ENCODE measurements around the gene TXNDC16. TPM values are rescaled to one million over a fixed set of nuclear protein-coding genes. Genes with fewer than 3 reads are reported as not detected.

Gene TXNDC16
- total and polyA plus RNA-seq, 9 of the 15 experiments (the other 6 are each of a cell fraction or from before 2014, with no cell fraction given) = 1.8 to 6.2 (median 4.9) TPM

DNA sequence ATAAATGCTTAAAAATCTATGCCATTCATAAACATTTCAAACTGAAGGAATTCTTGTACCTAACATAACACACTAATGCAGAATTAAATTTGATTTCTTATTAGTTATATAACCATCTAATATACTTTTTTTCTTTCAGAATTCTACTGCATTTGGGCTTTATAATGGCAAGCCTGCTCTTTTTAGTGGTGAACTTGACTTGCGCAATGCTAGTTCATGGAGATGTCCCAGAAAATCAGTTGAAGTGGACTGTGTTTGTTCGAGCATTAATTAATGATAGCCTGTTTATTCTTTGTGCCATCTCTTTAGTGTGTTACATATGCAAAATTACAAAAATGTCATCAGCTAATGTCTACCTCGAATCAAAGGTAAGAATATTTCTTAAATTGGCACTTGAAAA, 47.7 kb upstream of the TXNDC16 start:
- no peaks in the 10 kb centered on the region for H3K79me2 ChIP-seq (ENCODE audit: control insufficient read depth, insufficient read depth, low read length)
- intact Hi-C loops (cut with micrococcal nuclease) (loop anchor here (10.0 kb wide), 2 partner anchors 225 to 365 kb away; no protein-coding TSS in a partner anchor), in situ Hi-C loops (cut with MboI) (no loop called here)
- no peaks in the 10 kb centered on the region for H3K4me1 ChIP-seq (replicated peaks in 1 of 2; ENCODE audit: control insufficient read depth in 2 of 2, insufficient read depth in 2 of 2, low read length in 2 of 2)
- H2AFZ ChIP-seq (ENCODE audit: low read depth, low read length) = no peak overlapping the region
- POLR2A ChIA-PET = no interaction called here
- no peak overlapping the region for H3K4me3 ChIP-seq
- H3K27me3 ChIP-seq (ENCODE audit: control insufficient read depth in 2 of 2, insufficient read depth in 2 of 2, low read length in 2 of 2) = peaks cover 0 to 8% of the 10 kb centered on the region in 2 experiments; a peak in 1 of 5 replicates
- H3K4me2 ChIP-seq (ENCODE audit: insufficient read depth, low read length) = no peak overlapping the region
- no peak for FAIRE-seq
- H3K9me1 ChIP-seq (ENCODE audit: control insufficient read depth, insufficient read depth, low read length) = no peaks in the 10 kb centered on the region
- no peak for DNase-seq (ENCODE audit: extremely low read depth in 1 of 4, low spot score in 3 of 4)
- BruUV-seq (replicated peaks) = no TSS peak
- ATAC-seq = no peak
- no peak overlapping the region for H3K27ac ChIP-seq (ENCODE audit: extremely low read depth, low read depth, low read length)
- TF ChIP-seq MTF1 (CRISPR knock-in tag; IDR thresholded peaks at IDR 0.05; ENCODE audit: borderline replicate concordance) = no peak
- TF ChIP-seq CEBPB (tag; IDR thresholded peaks at IDR 0.05) = peak; percentile 24; the same call in 1 of the 2 replicates
- WGBS (ENCODE audit: insufficient coverage, low coverage, missing lambda C conversion rate) = 22% methylated on average over 3 of the region's 3 CpGs
- no peaks in the 10 kb centered on the region for H4K20me1 ChIP-seq (replicated peaks; ENCODE audit: control insufficient read depth, insufficient read depth, low read length)
- H3K9me3 ChIP-seq (replicated peaks; ENCODE audit: control insufficient read depth, insufficient read depth, low read depth, low read length) = no peaks in the 10 kb centered on the region
- no peaks in the 10 kb centered on the region for H3K36me3 ChIP-seq (ENCODE audit: control insufficient read depth, insufficient read depth, low read length)
- CTCF ChIA-PET (ENCODE audit: low intra/inter-chr PET ratio) = no interaction called here
- no peak overlapping the region for H3K9ac ChIP-seq (ENCODE audit: insufficient read depth in 1 of 2, low read depth in 2 of 2, low read length in 2 of 2)

DNA sequence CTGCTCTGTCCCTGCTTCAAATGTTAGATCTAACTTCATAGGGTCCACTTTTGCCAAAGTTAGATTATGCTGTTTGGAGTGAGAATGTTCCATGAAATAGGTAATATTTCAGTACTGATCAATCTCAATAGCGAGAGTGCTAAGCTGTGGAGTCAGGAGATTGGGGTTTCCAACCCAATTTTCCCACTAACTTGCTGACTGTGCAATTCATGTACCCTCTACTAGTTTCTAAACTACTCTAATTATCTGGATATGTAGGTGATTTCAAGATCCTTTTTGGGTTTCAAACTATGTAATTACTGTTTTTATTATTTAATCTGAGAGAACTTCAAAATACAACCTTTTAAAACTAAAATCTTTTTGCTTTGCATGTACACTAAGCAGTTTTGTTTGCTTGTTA, 46.3 kb upstream of the TXNDC16 start:
- Histone ChIP-seq H4K20me1 (replicated peaks; ENCODE audit: control insufficient read depth, insufficient read depth, low read length) (no peaks in the 10 kb centered on the region), H3K9ac (ENCODE audit: insufficient read depth in 1 of 2, low read depth in 2 of 2, low read length in 2 of 2) (no peak overlapping the region), H3K4me2 (ENCODE audit: insufficient read depth, low read length) (no peak overlapping the region), H3K36me3 (ENCODE audit: control insufficient read depth, insufficient read depth, low read length) (no peaks in the 10 kb centered on the region), H3K27ac (ENCODE audit: extremely low read depth, low read depth, low read length) (no peak overlapping the region), H3K27me3 (ENCODE audit: control insufficient read depth in 2 of 2, insufficient read depth in 2 of 2, low read length in 2 of 2) (peaks cover 0 to 8% of the 10 kb centered on the region in 2 experiments; a peak in 1 of 5 replicates), H3K4me1 (replicated peaks in 1 of 2; ENCODE audit: control insufficient read depth in 2 of 2, insufficient read depth in 2 of 2, low read length in 2 of 2) (no peaks in the 10 kb centered on the region), H3K4me3 (no peak overlapping the region), H3K9me3 (replicated peaks; ENCODE audit: control insufficient read depth, insufficient read depth, low read depth, low read length) (no peaks in the 10 kb centered on the region), H2AFZ (ENCODE audit: low read depth, low read length) (no peak overlapping the region), H3K9me1 (ENCODE audit: control insufficient read depth, insufficient read depth, low read length) (no peaks in the 10 kb centered on the region), H3K79me2 (ENCODE audit: control insufficient read depth, insufficient read depth, low read length) (no peaks in the 10 kb centered on the region)
- FAIRE-seq (no peak), ATAC-seq (no peak), DNase-seq (ENCODE audit: extremely low read depth in 1 of 4, low spot score in 3 of 4) (no peak)
- in situ Hi-C loops (cut with MboI) (no loop called here), intact Hi-C loops (cut with micrococcal nuclease) (no loop called here)
- BruUV-seq (replicated peaks) = no TSS peak
- ChIA-PET CTCF (ENCODE audit: low intra/inter-chr PET ratio) (no interaction called here), POLR2A (interaction anchor here (0.6 to 1.7 kb wide), 2 partner anchors 9 to 566 kb away, joined by 3 read pairs; no protein-coding TSS in a partner anchor)
- 0% methylated on average over 1 of the region's 1 CpG for WGBS (ENCODE audit: insufficient coverage, low coverage, missing lambda C conversion rate)
- peak; percentile 63 for TF ChIP-seq MAFG (tag; conservative IDR thresholded peaks at IDR 0.05)
- no peak for TF ChIP-seq ZNF764 (CRISPR knock-in tag; IDR thresholded peaks at IDR 0.05; ENCODE audit: low read depth)
- no peak for TF ChIP-seq CLOCK (CRISPR knock-in tag; IDR thresholded peaks at IDR 0.05; ENCODE audit: borderline replicate concordance)
- peak; percentile 85 for TF ChIP-seq ZNF316 (IDR thresholded peaks at IDR 0.05)
- TF ChIP-seq, protein P1, sequence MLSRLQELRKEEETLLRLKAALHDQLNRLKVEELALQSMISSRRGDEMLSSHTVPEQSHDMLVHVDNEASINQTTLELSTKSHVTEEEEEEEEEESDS (CRISPR knock-in tag; IDR thresholded peaks at IDR 0.05) = no peak
- TF ChIP-seq, protein P2, sequence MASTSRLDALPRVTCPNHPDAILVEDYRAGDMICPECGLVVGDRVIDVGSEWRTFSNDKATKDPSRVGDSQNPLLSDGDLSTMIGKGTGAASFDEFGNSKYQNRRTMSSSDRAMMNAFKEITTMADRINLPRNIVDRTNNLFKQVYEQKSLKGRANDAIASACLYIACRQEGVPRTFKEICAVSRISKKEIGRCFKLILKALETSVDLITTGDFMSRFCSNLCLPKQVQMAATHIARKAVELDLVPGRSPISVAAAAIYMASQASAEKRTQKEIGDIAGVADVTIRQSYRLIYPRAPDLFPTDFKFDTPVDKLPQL (IDR thresholded peaks at IDR 0.05; ENCODE audit: extremely low read depth, insufficient read length) = no peak
- no peak for TF ChIP-seq ZHX1 (conservative IDR thresholded peaks at IDR 0.05; ENCODE audit: low read length)
- no peak for TF ChIP-seq BHLHE40 (IDR thresholded peaks at IDR 0.05; ENCODE audit: low read length)

Data from K562 (cell line).